Subcutaneous abdominal adipose tissue (tissue), 5 donors: ENCODE results near the gene MYO1A.
"Not testable (repeated sequence)": the region's sequence is repeated elsewhere in the genome, so short reads cannot be mapped to it uniquely, and the experiment has no call there.

Source experiments
- H3K27ac ChIP-seq: one replicate; pipeline ENCODE4 v1.7.0; 2013; ENCODE audit warnings: low read depth, mild to moderate bottlenecking, inconsistent platforms, low read length, moderate library complexity
- H3K27me3 ChIP-seq, 5 donors: one replicate each; pipeline ENCODE4 v1.7.0; 2013; ENCODE audit warnings: low read length in 5 of 5, inconsistent platforms in 1 of 5; ENCODE audit not compliant: control insufficient read depth in 5 of 5, insufficient read depth in 4 of 5
- H3K36me3 ChIP-seq, 5 donors: one replicate each; pipeline ENCODE4 v1.7.0; 2013; ENCODE audit warnings: low read length in 5 of 5; ENCODE audit not compliant: control insufficient read depth in 5 of 5, insufficient read depth in 5 of 5
- H3K4me1 ChIP-seq, 5 donors: one replicate each; pipeline ENCODE4 v1.7.0; 2013; ENCODE audit warnings: low read length in 5 of 5, mild to moderate bottlenecking in 3 of 5, moderate library complexity in 1 of 5; ENCODE audit not compliant: control insufficient read depth in 5 of 5, insufficient read depth in 5 of 5
- H3K4me3 ChIP-seq, 5 donors: one replicate each; pipeline ENCODE4 v1.7.0; 2013; ENCODE audit warnings: low read length in 5 of 5, low read depth in 1 of 5
- H3K9ac ChIP-seq, 5 donors: one replicate each; pipeline ENCODE4 v1.7.0; 2013; ENCODE audit warnings: low read length in 5 of 5, mild to moderate bottlenecking in 4 of 5, moderate library complexity in 3 of 5
- H3K9me3 ChIP-seq, 5 donors: one replicate each; pipeline ENCODE4 v1.7.0; 2013; ENCODE audit warnings: low read length in 5 of 5; ENCODE audit not compliant: control insufficient read depth in 5 of 5
- donor health status: healthy.
- donor health status: healthy.
- donor health status: healthy.
- donor health status: healthy.
- donor health status: healthy.

MYO1A gene

GRCh38 chr12:57066245-57066644 lies 16.3 kb upstream of the MYO1A start:
- Histone ChIP-seq H3K27ac (no peak overlapping the region), H3K27me3 (no peaks in the 10 kb centered on the region), H3K36me3 (peaks cover 0 to 7% (median 4%) of the 10 kb centered on the region in 5 donors), H3K9me3 (no peaks in the 10 kb centered on the region), H3K4me1 (peaks cover 0 to 7% (median 6%) of the 10 kb centered on the region in 5 donors), H3K4me3 (no peak overlapping the region), H3K9ac (no peak overlapping the region)

- Histone ChIP-seq H3K4me3 (no peak overlapping the region), H3K9me3 (no peaks in the 10 kb centered on the region), H3K27me3 (no peaks in the 10 kb centered on the region), H3K4me1 (no peaks in the 10 kb centered on the region), H3K27ac (no peak overlapping the region), H3K36me3 (peaks cover 13 to 17% (median 15%) of the 10 kb centered on the region in 5 donors), H3K9ac (no peak overlapping the region)
Measured at GRCh38 chr12:57063991-57064685, 14.2 kb upstream of the MYO1A start.

DNA sequence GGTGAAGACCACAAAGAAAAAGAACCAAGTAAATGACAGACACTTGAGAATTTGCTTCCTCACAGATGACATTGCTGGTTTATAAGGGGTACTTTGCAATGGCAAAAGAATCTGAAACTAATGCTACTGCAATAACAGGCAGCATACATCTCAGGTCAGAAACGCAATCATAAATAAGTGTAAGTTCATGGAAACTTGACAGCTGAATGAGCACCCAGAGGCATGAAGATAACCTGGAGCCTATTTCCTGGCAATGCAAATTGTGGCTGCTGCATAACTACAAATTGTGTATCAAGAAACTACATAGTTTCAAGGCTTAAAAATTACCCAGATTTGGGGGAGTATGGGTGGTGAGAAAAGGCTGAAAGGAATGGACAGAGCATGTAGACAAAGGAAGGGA lies 8.5 kb upstream of the MYO1A start:
- Histone ChIP-seq H3K4me1 (no peaks in the 10 kb centered on the region), H3K9ac (no peak overlapping the region), H3K36me3 (peaks cover 20 to 35% (median 29%) of the 10 kb centered on the region in 5 donors)

GRCh38 chr12:57057067-57057751 lies 7.3 kb upstream of the MYO1A start:
- H3K27me3 ChIP-seq: no peaks in the 10 kb centered on the region
- peaks cover 20 to 35% (median 29%) of the 10 kb centered on the region in 5 donors for H3K36me3 ChIP-seq
- no peak overlapping the region for H3K4me3 ChIP-seq
- H3K27ac ChIP-seq: no peak overlapping the region
- no peaks in the 10 kb centered on the region for H3K9me3 ChIP-seq
- no peak overlapping the region for H3K9ac ChIP-seq
- no peaks in the 10 kb centered on the region for H3K4me1 ChIP-seq

More for the DNA sequence above, 8.5 kb upstream of the MYO1A start:
- Histone ChIP-seq H3K27me3 (no peaks in the 10 kb centered on the region), H3K4me3 (no peak overlapping the region), H3K27ac (no peak overlapping the region), H3K9me3 (no peaks in the 10 kb centered on the region)

DNA sequence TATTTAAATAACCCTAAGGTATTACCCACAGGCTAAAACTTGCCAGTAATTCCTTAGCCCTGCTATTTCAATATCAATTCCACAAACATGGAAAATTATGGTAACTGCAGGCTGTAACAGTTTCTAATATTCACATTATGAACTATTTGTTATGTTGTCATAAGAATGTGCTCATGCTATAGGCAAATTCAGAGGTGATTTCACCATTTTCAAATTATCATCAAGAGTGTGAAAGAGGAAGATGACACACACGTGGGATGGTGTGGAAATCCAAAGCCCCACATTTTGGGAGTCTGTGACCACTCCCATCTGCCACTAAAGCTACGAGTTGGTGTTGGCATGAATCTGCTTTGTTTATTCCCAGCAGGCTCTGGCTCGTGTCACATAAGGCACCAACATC lies 5.9 kb upstream of the MYO1A start:
- Histone ChIP-seq H3K27ac (no peak overlapping the region), H3K9me3 (no peaks in the 10 kb centered on the region), H3K27me3 (no peaks in the 10 kb centered on the region), H3K9ac (peak overlapping the region in 1 of 5 donors; percentile 40), H3K4me1 (no peaks in the 10 kb centered on the region), H3K4me3 (no peak overlapping the region), H3K36me3 (peaks cover 20 to 35% (median 29%) of the 10 kb centered on the region in 5 donors)

GRCh38 chr12:57053901-57054300 lies 4.0 kb upstream of the MYO1A start:
- not testable (repeated sequence) for H3K9me3 ChIP-seq, H3K4me3 ChIP-seq, H3K4me1 ChIP-seq, H3K27ac ChIP-seq, H3K9ac ChIP-seq, H3K27me3 ChIP-seq
- peaks cover 7 to 17% (median 13%) of the 10 kb centered on the region in 5 donors for H3K36me3 ChIP-seq

DNA sequence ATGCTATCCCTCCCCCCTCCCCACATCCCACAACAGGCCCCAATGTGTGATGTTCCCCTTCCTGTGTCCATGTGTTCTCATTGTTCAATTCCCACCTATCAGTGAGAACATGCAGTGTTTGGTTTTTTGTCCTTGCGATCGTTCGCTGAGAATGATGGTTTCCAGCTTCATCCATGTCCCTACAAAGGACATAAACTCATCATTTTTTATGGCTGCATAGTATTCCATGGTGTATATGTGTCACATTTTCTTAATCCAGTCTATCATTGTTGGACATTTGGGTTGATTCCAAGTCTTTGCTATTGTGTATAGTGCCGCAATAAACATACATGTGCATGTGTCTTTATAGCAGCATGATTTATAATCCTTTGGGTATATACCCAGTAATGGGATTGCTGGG lies 3.2 kb upstream of the MYO1A start:
- H3K9ac ChIP-seq, H3K27ac ChIP-seq, H3K4me3 ChIP-seq, H3K4me1 ChIP-seq, H3K9me3 ChIP-seq, H3K27me3 ChIP-seq, H3K36me3 ChIP-seq: not testable (repeated sequence)

GRCh38 chr12:57051011-57051410 lies 1.1 kb upstream of the MYO1A start:
- H3K27me3 ChIP-seq: peaks cover 0 to 13% (median 3%) of the 10 kb centered on the region in 5 donors
- peaks cover 0 to 19% (median 0%) of the 10 kb centered on the region in 5 donors for H3K4me1 ChIP-seq
- no peak overlapping the region for H3K9ac ChIP-seq
- no peaks in the 10 kb centered on the region for H3K9me3 ChIP-seq
- H3K27ac ChIP-seq: no peak overlapping the region
- no peaks in the 10 kb centered on the region for H3K36me3 ChIP-seq
- H3K4me3 ChIP-seq: no peak overlapping the region

GRCh38 chr12:57049119-57049446 lies 846 bp downstream of the MYO1A start:
- Histone ChIP-seq H3K4me3 (no peak overlapping the region), H3K27me3 (peaks cover 0 to 16% (median 3%) of the 10 kb centered on the region in 5 donors), H3K27ac (no peak overlapping the region), H3K4me1 (peaks cover 0 to 22% (median 2%) of the 10 kb centered on the region in 5 donors), H3K9me3 (no peaks in the 10 kb centered on the region), H3K9ac (no peak overlapping the region), H3K36me3 (no peaks in the 10 kb centered on the region)

DNA sequence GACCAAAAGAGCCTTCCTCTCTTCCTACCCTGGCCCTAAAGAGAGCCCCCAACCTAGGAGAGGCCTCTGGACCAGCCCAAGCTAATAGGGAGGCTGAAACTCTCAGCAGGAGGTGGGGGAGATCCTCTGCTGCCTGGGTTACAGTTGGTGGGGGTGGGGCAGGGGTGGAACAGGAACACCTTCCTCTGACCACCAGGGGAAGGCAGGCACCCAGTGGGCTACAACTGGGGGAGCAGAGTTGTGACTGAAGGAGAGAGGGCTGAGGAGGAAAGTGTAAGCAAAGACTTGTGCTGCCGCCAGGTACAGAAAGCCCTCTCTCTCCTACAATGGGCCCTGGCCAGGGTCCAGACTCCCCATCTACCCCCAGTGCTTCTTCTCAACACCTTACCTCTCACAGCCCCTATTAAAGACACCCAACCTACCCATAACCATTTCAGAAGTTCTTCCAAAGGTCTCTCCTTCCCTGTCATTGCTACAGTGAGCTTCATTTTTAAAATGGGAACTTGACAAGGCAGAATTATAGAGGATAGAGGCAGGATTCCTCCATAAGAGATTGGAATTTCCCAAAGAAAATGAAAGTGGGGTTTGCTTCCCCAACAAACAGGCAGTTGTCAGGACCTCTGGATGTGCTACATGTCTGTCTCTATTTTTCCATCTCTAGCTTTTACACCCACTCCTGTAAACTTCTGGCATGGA lies 1.4 kb downstream of the MYO1A start:
- Histone ChIP-seq H3K9ac (no peak overlapping the region), H3K4me1 (peaks cover 0 to 22% (median 2%) of the 10 kb centered on the region in 5 donors), H3K9me3 (no peaks in the 10 kb centered on the region), H3K36me3 (no peaks in the 10 kb centered on the region), H3K27me3 (peaks cover 0 to 16% (median 3%) of the 10 kb centered on the region in 5 donors), H3K27ac (no peak overlapping the region), H3K4me3 (no peak overlapping the region)
